T-helper 2 cell (primary cell): Measurements from ENCODE around the gene UGT1A7.

Experiments used
- DNase-seq, 5 experiments: peaks; one replicate each; pipeline versions ENCODE4 v3.0.0 to v3.0.0-alpha.2; 2012 to 2022

The UGT1A7 gene

DNA sequence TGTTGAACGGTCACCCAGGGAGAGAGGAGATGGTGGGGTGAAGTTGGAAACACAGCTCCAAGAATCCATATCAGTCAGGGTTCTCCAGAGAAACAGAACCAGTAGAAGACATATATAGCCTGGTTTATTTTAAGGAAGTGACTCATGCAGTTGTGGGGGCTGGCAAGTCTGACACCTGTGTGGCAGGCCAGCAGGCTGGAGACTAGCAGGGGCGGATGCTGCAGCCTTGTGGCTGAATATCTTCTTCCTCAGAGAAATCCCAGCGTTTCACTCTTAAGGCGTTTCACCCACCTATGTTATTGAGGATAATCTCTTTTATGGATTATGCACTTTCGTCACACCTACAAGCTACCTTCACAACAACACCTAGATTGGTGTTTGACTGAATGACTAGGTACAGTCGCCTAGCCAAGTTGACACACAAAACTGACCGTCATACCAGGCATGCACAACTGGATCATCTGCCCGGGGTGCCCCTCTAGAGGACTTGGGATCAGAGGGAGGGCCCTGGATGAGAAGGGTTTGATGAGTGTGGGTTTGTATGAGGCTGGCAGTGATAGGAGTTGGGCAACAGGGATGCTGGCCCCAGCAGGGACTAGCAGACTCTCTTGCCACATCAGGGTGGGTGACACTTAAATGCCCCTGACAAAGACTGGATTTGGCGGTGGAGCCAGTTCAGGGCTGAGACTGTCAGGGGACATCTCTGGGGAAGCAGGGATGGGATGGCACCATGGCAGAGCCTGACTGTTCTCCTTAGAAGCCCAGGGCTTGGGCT, 119.8 kb downstream of the UGT1A7 start:
- no peak for DNase-seq

DNA sequence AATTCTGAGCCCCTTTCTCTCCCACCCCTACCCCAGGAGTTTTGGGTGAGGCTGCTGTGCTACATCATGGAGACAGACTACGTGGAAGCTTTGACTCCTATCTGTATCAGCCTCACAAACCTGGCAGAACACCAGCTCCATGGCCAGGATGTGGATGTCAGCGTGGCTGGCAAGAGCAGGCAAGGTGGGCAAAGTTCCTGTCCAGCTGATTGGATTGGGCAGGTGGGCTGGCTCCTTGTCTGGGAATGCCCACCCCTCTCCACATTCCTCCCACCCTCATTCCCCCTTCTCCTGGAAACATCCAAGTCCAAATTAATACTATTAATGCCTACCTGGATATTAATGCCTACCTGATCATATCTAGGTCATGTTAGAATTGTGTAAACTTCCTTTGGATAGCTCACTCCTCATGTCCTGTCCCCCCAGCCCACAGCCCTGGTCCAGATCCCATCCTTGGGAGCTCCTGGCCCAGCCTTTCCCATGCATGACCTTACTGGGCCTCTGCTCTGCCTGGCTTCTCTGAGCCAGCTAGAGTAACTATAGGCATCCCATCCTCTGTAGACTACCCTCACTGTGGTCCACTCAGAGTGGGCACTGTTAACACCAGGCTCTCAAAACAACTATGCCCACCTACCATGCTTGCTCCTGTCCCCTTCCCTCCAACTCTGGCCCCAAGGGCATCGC, 120.6 kb downstream of the UGT1A7 start:
- no peak for DNase-seq

DNA sequence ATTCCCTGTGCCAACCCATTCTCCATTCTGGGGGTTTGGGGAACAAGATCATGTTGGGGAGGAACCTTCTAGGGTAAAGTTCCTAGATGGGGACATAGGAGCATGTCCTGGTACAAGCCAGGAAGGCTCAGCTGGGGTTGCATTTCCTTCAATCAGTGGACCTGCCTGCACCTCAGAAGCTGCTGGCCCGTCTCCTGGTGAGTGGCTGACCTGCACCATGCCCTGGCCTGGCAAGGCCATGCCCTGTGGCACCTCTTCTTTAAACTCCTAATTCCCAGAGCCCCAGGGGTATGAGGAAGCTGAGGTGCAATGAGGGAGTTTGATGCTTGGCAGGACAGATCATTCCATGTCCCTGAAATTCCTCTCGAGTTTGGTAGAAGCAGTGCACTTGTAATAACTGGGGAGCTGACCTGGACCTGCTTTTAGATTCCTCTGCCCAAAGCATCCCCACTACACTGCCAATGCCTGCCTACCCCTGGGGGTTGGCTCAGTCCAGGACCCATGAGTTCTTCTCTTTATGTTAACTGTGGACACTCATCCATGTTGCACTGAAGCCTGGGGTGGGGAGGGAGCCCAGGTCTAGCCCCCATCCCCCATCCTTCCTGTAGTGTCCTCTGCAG, 121.7 kb downstream of the UGT1A7 start:
- DNase-seq, result no peak

DNA sequence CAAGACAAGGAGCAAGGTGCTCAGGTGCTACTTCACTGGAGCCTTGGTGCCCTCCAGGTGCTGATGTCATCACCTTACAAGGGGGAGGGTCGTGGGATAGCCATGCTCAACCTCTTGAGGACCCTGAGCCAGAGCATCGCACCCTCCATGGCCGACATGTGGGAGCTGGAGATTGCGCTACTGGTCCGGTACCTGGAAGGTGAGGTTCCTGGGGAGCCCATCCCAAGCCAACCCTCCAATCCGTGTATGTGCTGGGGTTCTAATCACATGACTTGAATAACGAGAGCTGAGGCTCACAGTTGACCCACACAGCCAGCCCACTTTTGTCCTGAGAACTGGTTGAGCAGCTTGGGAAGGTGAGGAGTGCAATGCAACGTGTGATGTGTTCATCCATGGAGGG, 122.3 kb downstream of the UGT1A7 start:
- no peak for DNase-seq

DNA sequence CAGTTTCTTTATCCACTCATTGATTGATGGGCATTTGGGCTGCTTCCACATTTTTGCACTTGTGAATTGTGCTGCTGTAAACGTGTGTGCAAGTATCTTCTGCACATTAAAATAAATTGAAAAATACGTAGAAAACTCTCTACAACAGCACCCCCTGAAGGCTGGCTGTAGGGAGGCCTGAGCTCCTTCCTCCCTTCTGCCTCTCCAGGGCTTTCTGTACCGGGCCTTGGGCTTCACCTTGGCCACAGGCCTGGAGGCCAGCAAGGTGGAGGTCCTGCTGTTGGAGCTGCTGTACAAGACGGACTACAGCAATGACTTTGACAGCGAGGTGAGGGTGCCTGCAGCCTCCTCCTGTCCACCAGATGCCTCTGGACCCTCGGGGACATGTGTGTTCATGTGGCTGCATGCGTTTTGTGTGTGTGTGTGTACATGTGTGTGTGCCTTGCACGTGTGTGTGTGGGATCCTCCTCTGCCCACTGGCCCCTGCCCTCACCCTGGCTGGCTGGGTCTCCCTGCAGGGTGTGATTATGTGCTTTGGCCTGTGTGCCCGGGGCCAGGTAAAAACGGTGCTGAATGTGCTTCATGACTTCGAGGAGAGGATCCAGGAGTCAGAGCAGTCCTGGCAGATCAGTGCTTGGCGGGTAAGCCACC, 125.6 kb downstream of the UGT1A7 start:
- DNase-seq, result no peak

DNA sequence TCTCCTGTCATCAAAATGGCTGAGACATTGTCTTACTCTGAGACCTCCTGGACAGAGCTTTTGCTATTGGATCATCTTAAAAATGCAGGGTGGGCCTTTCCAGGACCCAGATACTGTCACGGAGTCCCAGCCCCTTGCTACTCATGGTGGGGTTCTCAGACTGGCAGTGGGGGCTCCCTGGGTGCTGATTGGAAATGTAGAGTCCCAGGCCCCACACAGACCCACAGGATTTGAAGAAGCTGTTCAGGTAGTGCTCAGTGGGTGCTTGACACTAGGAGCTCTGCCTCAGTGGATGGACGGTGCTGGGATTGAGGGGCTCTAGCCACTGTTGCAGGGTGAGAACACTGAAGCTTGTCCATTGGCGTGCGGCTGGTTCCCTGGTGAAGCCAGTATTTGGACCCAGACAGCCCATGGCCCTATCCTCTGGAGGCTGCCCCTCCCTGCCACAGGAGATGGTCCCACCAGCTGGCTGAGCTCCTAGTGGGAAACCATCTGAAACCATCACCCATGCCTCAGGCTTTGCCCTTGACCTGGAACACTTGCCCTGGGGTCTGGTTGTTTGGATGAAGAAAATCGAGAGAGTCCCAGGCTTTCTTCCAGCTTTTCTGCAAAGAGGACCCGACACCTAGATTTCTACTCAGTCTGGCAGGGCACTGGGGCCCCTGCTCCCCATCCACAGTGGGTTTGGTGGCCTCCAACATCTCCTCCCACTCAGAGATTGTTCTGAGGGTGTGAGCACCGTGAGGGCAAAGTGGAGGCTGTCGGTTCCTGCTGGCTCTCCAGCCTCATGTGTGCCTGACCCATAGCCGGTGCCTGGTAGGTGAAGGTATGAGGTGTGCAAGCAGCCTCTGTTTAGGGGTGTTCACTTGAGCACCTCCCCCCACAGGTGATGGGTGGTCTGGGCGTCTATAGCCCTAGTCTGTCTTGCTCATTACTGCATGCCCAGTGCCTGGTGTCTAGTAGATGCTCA, 126.5 kb downstream of the UGT1A7 start:
- DNase-seq, result no peak

DNA sequence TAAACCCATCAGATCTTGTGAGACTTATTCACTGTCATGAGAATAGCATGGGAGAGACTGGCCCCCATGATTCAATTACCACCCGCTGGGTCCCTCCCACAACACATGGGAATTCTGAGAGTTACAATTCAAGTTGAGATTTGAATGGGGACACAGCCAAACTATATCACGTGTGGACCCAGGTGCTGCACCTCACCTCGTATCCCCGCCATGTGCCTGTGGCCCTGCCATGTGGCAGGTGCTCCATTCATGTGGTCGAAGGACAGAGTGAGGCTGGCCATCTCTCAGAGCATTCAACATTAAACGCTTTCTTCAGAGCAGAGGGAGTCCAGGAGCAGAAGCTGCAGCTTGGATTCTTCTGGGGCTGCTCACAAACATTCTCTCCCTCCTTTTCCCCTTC, 128.7 kb downstream of the UGT1A7 start:
- DNase-seq, result no peak

DNA sequence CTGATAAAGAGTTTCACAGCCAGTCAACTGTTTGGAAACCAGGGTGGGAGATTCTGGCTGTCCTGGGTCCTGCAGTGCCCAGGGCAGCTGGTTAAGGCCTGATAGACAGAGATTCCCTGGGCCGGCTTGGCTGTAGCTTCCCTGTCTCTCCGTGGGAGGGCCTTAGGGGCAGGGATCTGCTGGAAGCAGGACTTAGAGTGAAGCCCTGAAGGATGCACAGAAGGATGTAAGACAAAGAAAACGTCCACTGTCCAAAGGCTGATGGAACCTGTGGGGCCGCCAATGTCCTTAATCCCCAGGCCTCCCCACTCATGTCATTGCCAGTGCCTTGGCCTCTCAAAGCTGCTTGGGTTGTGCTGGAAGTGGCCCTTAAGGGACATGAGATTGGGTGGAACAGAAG, 129.4 kb downstream of the UGT1A7 start:
- DNase-seq, result no peak

DNA sequence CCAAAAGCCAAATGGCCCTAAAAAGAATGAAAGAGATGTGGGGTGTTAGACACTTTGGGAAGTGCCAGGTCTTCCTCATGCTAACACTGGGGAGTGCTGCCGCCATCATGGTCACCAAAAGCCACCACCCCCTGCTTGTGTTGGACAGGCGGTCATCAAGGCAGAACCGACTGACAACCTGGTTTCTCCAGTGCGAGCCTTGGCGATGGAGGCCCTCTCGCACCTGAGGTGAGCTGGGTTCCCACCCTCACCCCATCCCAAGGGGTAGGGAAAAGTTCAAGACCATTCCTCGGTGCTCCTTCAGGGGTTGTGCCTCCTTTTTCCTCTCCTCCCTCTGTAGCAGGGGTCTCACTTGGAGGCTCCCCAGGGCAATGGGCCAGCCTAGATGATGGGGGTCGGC, 130.0 kb downstream of the UGT1A7 start:
- DNase-seq, result no peak

GRCh38 chr2:233813236-233814055, 131.7 kb downstream of the UGT1A7 start:
- no peak for DNase-seq

DNA sequence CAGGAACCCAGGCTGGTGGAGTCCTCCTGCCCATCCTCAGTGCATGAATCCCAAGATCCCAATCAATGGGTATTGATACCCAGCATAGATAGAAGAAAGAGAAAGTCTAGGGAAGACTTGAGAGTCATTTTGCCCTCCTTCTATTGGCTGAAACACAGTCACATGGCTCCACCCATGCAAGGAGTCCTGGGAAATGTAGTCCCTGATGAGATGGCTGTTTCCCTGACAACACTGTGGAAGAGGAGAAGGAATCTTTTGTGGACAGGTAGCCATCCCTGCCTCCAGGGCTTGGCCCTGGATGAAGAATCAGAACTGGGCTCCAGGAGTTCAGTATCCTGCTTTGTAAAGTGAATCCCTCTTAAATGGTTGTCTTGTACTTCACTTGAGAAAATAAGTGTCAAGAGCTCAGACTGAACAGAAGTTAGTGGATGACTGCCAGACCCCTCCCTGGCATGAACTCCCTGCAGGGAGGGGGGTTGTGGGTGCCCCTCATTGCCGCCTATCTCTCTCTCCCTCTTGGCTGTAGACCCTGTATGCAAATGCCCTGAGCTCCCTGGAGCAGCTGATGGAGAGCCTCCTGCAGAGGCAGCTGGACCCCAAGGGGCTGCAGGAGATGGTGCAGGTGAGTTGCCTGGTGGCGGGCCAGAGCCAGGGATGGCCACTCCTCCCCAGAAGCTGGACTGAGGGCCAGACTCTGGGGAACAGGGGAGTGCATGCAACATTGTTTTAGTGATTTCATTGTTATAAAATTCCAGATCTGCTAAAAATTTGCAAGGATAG, 132.5 kb downstream of the UGT1A7 start:
- DNase-seq, result no peak

- DNase-seq, result no peak
These were observed 134.2 kb downstream of the UGT1A7 start for GRCh38 chr2:233815861-233816260.

- DNase-seq, result no peak
These were observed 134.6 kb downstream of the UGT1A7 start for GRCh38 chr2:233816334-233816733.

DNA sequence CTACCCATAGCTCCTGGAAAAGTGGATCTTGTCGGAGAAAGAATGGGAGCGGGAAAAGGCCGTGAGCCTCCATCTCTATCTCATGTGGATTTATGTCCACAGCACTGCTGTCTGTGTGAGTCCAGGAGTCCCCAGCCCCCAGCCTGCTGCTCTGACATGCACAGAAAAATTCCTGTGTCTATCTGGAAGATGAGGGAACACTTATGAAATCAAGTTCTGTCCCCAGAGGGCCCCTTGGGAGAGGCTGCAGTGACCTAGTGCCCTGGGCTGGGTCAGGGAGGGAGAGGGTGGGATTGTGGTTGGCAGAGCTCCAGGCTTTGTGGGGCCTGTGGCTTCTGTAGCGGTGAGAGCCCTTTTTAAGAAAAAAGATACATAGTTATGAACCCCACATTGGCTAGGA, 135.1 kb downstream of the UGT1A7 start:
- no peak for DNase-seq

DNA sequence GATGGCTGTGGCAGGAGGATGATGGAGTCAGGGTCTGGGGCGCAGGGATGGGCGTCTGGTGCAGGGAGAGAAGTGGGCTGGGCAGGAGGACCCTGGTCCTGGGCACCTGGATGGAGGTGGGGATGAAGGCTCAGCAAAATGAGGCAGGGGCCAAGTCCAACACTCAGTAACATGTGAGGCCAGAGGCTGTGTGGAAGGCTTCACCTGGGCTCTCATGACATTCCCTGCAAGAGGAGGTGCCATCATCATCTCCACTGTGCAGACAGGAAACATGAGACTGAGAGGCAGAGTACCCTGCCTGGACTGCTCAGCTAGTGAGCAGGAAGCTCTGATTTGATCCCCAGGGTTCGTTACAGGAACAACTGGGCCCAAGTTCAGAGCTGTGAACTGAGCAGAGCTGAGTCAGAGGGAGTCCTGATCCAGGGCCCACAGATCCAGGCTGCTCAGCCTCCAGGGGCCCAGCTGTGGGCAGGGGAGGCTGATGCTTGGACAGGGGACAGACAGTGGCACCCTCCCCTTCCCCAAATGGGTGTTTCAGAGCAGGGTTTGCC, 135.7 kb downstream of the UGT1A7 start:
- DNase-seq, result no peak

DNA sequence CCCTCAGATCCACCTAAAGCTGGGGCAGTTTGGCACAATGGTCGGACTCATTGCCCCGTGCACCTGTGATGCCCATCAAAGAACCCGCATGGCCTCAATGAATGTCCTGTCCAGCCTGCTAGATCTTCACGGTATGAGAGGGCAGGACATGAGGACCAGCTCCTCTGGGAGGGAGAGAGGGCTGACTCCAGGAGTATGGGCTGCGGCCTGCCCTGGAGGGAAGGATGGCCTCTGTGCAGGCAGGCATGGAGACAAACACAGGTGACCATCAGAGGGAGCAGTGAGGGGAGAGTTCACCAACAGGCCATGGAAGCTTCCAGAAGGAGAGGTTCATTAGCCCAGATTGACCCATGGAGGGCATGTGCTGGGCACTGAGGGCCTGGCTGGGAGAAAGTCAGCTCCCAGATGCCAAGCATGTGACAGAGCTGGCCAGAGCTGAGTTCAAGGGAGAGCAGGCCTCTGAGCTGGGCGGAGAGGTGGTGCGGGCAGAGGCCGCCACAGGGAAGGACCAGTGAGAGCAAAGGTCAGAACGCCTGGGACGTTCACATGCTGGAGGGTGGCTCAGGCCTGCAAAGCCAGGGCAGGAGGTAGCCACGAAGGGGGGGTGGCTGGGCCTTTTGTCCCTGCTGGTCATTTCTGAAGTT, 136.4 kb downstream of the UGT1A7 start:
- DNase-seq, result no peak

DNA sequence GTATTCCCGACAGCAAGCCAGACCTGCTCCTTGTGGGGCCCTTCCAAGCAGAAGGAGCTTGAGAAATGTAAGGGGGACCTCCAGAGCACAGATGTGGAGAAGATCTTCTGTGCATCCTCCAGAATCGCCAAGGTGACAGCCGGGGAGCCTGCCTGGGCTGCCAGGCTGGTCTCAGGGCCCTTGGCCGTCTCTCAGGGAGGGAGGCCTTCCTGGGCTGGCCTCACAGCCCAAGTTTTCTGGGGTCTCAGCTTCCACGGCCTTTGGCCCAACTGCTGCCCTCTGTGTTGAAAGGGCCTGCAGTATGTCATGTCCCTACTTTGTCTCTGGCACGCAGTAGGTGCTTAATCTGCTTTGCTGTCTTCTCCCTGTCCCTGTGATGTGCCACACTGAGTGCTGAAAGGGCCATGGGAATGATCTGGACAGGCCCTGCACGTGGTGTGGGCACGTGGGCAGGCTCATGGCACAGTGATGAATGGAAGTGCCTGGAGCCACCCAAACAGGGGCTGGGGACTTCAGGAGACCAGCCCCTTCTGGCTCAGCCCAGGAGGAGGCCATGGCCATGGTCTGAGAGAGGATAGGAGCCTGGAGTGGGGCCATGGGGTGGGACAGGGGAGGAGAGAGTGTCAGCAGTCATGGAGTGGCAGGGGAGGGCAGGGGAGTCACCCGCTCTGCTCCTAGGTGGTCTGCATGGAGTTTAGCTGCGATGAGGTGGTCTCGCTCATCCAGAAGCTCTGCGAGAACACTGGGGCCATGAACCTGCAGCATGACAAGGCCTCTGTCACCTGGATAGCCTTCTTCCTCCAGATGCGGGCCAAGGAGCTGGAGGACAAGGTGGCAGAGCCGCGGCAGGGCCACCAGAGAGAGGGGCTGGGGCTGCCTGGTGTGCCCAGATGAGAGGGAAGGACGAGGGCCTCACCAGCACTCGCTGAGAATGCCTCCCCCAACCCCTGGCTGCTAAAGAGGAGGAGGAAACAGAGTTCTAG, 137.2 kb downstream of the UGT1A7 start:
- no peak for DNase-seq
